Large intestine (tissue), 3 donors: ENCODE results near the gene CRTAC1. TPM values are rescaled to one million over a fixed set of nuclear protein-coding genes. Genes with fewer than 3 reads are reported as not detected.

ENCODE experiments used
- DNase-seq, 2 donors: peaks; one replicate each; pipeline versions ENCODE4 v3.0.0 to v3.0.0-alpha.2; 2013
- H3K27ac ChIP-seq: one replicate; pipeline ENCODE4 v1.5.1; 2013; ENCODE audit warnings: low read length
- H3K27me3 ChIP-seq: 2 replicates; pipeline ENCODE4 v1.6.1; 2013; ENCODE audit warnings: low read length; ENCODE audit not compliant: control insufficient read depth, insufficient read depth
- H3K36me3 ChIP-seq: 2 replicates; pipeline ENCODE4 v1.6.1; 2013; ENCODE audit warnings: low read length; ENCODE audit not compliant: control insufficient read depth, insufficient read depth
- H3K4me1 ChIP-seq: one replicate; pipeline ENCODE4 v1.6.1; 2013; ENCODE audit warnings: low read length; ENCODE audit not compliant: control insufficient read depth, insufficient read depth
- H3K4me3 ChIP-seq: one replicate; pipeline ENCODE4 v1.5.1; 2013; ENCODE audit warnings: low read length
- H3K9me3 ChIP-seq: one replicate; pipeline ENCODE4 v1.6.1; 2013; ENCODE audit warnings: mild to moderate bottlenecking, low read depth, low read length, moderate library complexity; ENCODE audit not compliant: control insufficient read depth
- WGBS: methylation state at CpG from one replicate; pipeline ENCODE4 v1.1.5; 2013; ENCODE audit warnings: low lambda C conversion rate; ENCODE audit not compliant: insufficient coverage; 5-methylcytosine and 5-hydroxymethylcytosine counted together
- polyA plus RNA-seq: library from polyadenylated mRNA; unstranded; fragments of 120-200 nt; gene quantifications from one replicate; pipeline ENCODE4 v1.2.1, GENCODE V29; 2013

Gene CRTAC1
- polyA plus RNA-seq, 1 donor, result 2.5 TPM

DNA sequence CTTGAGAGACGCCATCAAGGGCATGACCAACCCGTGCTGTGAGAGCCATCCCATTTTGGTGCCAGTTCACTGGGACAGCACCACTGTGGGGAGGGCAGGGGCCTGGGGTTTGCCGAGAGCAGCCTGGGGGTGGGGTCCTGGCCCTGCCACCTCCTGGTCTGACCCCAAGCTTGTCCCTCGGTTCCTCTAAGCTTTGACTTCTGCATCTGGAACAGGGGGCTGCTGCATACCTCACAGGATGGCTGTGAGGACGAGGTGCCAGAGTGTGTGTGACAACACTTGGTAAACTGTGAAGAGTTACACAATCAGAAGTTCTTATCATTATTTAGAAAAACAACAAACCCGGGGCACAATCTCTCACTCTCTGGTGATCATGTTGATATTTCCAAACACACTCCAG is 89.9 kb downstream of the CRTAC1 start:
- H3K36me3 ChIP-seq, result no peaks in the 10 kb centered on the region
- no peaks in the 10 kb centered on the region for H3K4me1 ChIP-seq
- H3K9me3 ChIP-seq, result no peaks in the 10 kb centered on the region
- no peak overlapping the region for H3K4me3 ChIP-seq
- no peak overlapping the region for H3K27ac ChIP-seq
- peaks cover 14% of the 10 kb centered on the region for H3K27me3 ChIP-seq
- 0% methylated on average over 1 of the region's 6 CpGs for WGBS
- no peak for DNase-seq

DNA sequence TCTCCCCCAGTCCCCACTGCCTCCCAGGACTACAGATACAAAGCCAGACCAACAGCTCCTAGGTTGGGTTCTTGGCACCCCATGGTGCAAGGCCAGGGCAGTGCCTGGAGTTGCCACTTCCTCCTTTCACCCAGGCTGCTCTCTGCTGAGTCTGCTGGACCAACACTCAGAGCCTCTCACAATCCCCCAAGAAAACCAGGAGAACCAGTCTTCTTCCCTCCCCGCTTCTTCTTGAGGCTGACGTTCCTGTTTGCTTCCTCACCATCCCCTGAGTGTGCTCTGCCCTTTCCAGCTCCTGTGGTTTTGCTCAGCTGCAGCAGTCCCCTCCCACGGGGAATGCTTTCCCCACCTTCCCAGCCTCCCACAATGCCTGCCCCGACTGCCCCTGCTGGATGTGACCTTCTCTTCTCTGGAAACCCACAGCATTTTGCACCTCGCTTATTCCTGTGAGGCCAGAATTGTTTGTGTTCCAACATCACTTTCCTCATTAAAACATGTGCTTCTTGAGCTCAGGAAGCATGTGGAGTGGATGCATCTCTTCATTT is 90.9 kb downstream of the CRTAC1 start:
- H3K4me1 ChIP-seq, result no peaks in the 10 kb centered on the region
- peaks cover 16% of the 10 kb centered on the region for H3K27me3 ChIP-seq
- H3K4me3 ChIP-seq, result no peak overlapping the region
- H3K27ac ChIP-seq, result no peak overlapping the region
- H3K9me3 ChIP-seq, result no peaks in the 10 kb centered on the region
- WGBS, result 0% methylated on average over 1 of the region's 5 CpGs
- H3K36me3 ChIP-seq, result no peaks in the 10 kb centered on the region
- no peak for DNase-seq

DNA sequence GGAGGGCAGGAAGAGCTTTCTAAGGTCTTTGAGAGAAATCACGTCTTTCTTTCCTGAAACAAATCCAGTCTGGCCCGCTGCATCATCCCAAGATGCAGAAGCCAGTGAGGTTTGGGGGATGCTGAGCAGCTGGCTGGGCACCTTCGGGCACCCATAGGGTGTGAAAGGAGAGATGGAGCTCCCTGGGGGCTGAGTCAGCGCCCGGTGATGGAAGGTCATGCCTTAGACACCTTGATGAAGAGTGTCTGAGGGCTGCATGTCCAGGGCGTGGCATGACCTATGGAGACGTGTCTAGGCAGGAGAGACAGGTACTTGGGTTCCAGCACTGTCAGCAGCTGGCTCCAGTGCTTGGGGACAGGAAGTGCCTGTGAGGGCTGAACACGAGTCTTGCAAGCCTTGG is 92.5 kb downstream of the CRTAC1 start:
- WGBS, result no CpG with 5 or more reads among the region's 8 CpGs
- Histone ChIP-seq H3K4me1 (no peaks in the 10 kb centered on the region), H3K36me3 (no peaks in the 10 kb centered on the region), H3K9me3 (no peaks in the 10 kb centered on the region), H3K4me3 (no peak overlapping the region), H3K27ac (no peak overlapping the region), H3K27me3 (peaks cover 16% of the 10 kb centered on the region)
- no peak for DNase-seq

DNA sequence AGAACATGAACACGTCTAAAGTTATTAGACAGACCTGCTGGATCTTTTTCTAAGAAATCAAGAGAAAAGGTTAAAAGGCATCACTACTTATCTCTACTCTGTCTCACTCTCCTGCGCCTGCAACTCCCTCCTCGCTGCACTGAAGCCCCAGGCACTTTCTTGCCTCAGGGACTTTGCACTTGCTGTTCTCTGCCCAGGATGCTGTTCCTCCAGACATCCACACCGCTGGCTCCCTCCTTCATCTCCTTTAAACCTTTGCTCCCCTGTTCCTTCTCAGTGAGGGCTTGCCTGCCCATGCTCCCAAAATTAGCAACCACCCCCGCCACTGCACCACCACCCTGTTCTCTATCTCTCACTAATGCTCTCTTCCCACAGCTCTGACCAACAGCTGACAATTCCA is 93.4 kb downstream of the CRTAC1 start:
- Histone ChIP-seq H3K27me3 (peaks cover 16% of the 10 kb centered on the region), H3K9me3 (no peaks in the 10 kb centered on the region), H3K27ac (no peak overlapping the region), H3K4me1 (no peaks in the 10 kb centered on the region), H3K4me3 (no peak overlapping the region), H3K36me3 (no peaks in the 10 kb centered on the region)
- no CpG with 5 or more reads among the region's 5 CpGs for WGBS
- DNase-seq, result no peak

DNA sequence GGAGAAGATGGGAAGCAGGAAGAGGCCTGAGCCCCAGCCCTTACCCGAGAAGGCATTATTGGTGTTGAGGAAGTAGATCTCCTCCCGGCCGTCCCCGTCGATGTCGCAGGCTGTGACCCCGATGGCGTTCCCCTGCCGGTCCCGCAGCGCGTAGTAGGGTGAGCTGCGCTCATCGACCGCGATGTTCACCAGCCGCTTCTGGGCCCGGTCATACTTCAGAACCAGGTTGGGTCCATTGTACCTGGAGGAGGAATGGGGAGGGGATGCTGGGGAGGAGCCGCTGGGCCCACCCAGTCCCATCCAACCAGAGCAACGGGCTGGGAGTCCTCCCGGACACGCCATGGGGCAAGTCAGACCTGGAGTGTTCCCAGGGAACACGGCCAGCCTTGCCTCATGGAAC is 94.3 kb downstream of the CRTAC1 start:
- Histone ChIP-seq H3K4me3 (no peak overlapping the region), H3K36me3 (no peaks in the 10 kb centered on the region), H3K27ac (no peak overlapping the region), H3K27me3 (peaks cover 16% of the 10 kb centered on the region), H3K9me3 (no peaks in the 10 kb centered on the region), H3K4me1 (no peaks in the 10 kb centered on the region)
- no CpG with 5 or more reads among the region's 23 CpGs for WGBS
- DNase-seq, result no peak

DNA sequence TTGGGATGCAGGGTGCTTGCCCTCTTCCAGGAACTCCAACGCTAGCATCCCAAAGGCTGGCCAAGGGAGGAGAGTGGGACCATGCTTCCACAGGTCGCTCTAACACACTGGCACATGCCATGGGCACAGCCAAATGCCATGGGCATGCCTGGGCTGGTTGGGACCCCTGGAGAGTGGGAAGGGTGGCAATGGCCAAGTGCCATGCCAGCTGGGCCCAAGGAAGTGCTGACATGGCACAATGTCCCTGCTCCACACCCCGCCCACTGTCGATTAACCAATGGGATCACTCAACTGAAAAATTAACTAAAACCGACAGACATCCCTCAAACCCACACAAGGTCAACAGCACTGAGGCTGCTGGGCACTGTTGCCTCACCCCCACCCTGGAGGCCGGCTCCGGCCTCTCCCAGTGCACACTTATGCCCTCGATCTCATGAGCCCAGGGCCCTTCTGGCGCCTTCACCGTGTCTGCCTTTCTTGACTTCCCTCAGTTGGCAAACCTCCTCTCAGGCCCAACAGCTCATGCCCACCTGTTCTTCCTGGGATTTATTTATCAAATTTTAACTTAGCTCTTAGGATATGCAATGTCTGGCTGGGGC is 97.4 kb downstream of the CRTAC1 start:
- H3K4me1 ChIP-seq, result no peaks in the 10 kb centered on the region
- no peak overlapping the region for H3K4me3 ChIP-seq
- peaks cover 12% of the 10 kb centered on the region for H3K27me3 ChIP-seq
- H3K9me3 ChIP-seq, result no peaks in the 10 kb centered on the region
- no peaks in the 10 kb centered on the region for H3K36me3 ChIP-seq
- no peak overlapping the region for H3K27ac ChIP-seq
- DNase-seq, result no peak
- WGBS, result no CpG with 5 or more reads among the region's 10 CpGs

DNA sequence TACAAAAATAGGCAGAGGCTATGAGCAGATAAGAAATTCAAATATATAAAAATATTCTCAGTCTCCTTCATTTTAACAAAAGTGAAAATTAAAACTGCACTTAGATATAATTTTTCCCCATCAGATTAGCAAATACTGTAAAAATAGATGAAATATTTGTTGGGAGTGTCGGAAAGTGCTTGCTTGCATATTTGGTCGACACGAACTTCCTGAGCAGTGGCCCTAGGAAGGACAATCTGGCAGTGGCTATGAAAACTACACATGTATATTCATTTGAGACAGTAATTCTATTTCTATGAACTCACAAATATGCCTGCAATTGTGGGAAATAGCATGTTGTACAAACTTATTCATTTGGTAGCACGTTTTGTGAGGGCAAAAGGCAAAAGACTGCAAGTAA is 99.4 kb downstream of the CRTAC1 start:
- no peak for DNase-seq
- no peaks in the 10 kb centered on the region for H3K36me3 ChIP-seq
- H3K27ac ChIP-seq, result no peak overlapping the region
- peaks cover 17% of the 10 kb centered on the region for H3K27me3 ChIP-seq
- no peaks in the 10 kb centered on the region for H3K9me3 ChIP-seq
- no peak overlapping the region for H3K4me3 ChIP-seq
- H3K4me1 ChIP-seq, result no peaks in the 10 kb centered on the region
- no CpG with 5 or more reads among the region's 4 CpGs for WGBS

DNA sequence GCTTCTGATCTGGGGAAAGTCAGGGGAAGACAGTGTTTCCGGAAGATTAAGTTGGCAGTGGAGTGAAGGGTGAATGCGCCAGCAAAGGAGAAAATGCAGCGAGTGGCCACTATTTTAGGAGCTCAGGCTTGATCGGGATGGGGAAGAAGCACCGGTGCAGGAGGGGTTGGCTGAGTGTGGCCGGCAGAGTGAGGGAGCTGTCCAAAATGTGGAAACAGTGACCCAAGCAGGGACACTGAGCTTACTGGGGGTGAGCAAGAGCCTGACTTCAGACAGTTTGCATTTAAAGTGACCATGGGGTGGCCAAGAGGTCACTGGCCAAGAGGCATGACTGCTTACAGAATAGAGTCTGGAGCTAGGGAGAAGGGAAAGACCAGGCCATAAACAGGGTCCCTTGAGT is 101.5 kb downstream of the CRTAC1 start:
- Histone ChIP-seq H3K4me3 (no peak overlapping the region), H3K4me1 (no peaks in the 10 kb centered on the region), H3K27me3 (peaks cover 14% of the 10 kb centered on the region), H3K27ac (no peak overlapping the region), H3K9me3 (no peaks in the 10 kb centered on the region), H3K36me3 (no peaks in the 10 kb centered on the region)
- no peak for DNase-seq
- 80% methylated on average over 2 of the region's 6 CpGs for WGBS

DNA sequence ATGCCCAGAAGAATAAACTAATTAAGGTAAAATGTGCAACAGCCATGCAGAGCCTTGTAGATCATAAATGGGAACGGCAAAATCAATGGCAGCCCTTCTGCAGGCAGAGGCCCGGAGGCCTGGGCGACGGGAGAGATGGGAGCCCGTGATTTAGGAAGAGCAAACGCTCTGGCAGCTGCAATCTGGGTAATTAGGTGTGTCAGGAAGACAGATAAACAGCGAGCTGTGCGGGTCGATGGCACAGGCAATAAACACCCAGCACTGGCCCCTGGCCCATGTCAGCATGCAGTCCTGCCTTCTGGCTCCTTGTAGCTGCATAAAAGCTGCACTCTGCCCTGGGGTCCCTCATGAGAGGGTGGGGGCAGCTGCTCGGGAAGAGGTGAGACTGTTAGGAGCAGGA is 102.8 kb downstream of the CRTAC1 start:
- Histone ChIP-seq H3K27me3 (peaks cover 14% of the 10 kb centered on the region), H3K9me3 (no peaks in the 10 kb centered on the region), H3K36me3 (no peaks in the 10 kb centered on the region), H3K27ac (no peak overlapping the region), H3K4me3 (no peak overlapping the region), H3K4me1 (no peaks in the 10 kb centered on the region)
- WGBS, result 0% methylated on average over 1 of the region's 10 CpGs
- no peak for DNase-seq

DNA sequence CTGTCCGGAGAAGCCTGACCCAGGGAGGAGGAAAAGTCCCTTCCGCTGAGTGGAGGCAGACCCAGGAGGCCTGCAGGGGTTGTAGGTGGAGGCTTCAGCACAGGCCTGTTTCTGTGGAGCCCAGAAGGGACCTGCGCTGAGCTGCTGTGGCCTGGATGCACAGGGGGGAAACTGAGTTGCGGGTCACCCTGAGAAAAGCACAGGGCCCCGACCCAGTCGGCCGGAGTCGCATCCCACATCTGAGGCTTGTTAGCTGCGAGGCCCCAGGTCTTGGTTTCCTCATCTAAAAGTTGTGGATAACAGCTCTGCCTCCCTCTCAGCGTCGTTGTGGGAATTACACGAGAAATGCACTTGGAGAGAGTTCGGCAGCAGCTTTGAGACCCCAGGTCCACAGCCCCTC is 104.4 kb downstream of the CRTAC1 start:
- WGBS, result no CpG with 5 or more reads among the region's 13 CpGs
- DNase-seq, result no peak

DNA sequence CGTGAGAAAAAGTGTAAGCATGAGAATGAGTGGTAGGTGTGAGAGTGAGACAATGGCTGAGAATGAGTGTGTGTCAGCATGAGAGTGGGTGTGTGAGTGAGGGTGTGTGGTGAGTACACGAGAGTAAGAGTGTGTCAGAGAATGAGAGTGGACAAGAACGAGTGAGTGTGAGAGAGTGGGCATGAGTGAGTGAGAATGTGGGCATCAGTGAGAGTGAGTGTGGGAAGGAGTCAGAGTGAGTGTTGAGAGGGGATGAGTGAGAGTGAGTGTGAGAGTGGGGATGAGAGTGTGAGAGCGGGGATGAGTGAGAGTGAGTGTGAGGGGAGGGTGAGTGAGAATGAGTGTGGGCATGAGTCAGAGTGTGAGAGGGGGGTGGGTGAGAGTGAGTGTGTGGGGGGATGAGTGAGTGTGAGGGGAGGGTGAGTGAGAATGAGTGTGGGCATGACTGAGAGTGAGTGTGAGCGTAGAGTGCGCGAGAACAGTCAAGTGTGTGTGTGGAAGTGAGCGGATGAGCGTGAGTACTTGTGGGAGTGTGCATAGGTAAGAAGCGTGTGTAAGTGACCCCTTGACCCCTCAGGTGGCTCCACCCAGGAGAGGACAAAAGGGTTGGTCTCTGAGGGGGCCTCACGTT is 105.0 kb downstream of the CRTAC1 start:
- no peaks in the 10 kb centered on the region for H3K36me3 ChIP-seq
- WGBS, result 92% methylated on average over 8 of the region's 11 CpGs
- H3K9me3 ChIP-seq, result no peaks in the 10 kb centered on the region
- no peaks in the 10 kb centered on the region for H3K4me1 ChIP-seq
- H3K27ac ChIP-seq, result no peak overlapping the region
- peaks cover 18% of the 10 kb centered on the region for H3K27me3 ChIP-seq
- DNase-seq, result no peak
- no peak overlapping the region for H3K4me3 ChIP-seq

More for the DNA sequence above, 104.4 kb downstream of the CRTAC1 start:
- no peak overlapping the region for H3K27ac ChIP-seq
- H3K9me3 ChIP-seq, result no peaks in the 10 kb centered on the region
- H3K4me1 ChIP-seq, result no peaks in the 10 kb centered on the region
- no peaks in the 10 kb centered on the region for H3K36me3 ChIP-seq
- no peak overlapping the region for H3K4me3 ChIP-seq
- H3K27me3 ChIP-seq, result peaks cover 16% of the 10 kb centered on the region
